Aorta (tissue), 5 donors: ENCODE results near the gene ANAPC16. TPM values are rescaled to one million over a fixed set of nuclear protein-coding genes. Genes with fewer than 3 reads are reported as not detected.
A peak's percentile ranks its signal among the peaks of the same experiment; 100 is the strongest.
"Not testable (repeated sequence)": the region's sequence is repeated elsewhere in the genome, so short reads cannot be mapped to it uniquely, and the experiment has no call there.

Source experiments
- ATAC-seq: fragments of 200-7000 bp; cut with Tn5 transposase; one replicate; pipeline ENCODE4 v1.9.1; 2022; ENCODE audit warnings: moderate library complexity; ENCODE audit not compliant: low FRiP score
- DNase-seq, 2 donors: peaks; one replicate each; pipeline ENCODE4 v3.0.0-alpha.2; 2020
- H3K27ac ChIP-seq, 2 donors: one replicate each; pipeline ENCODE4 v1.5.1; 2013; ENCODE audit warnings: low read length in 2 of 2, mild to moderate bottlenecking in 2 of 2, moderate library complexity in 2 of 2, control low read depth in 1 of 2, inconsistent platforms in 1 of 2, low read depth in 1 of 2
- H3K27me3 ChIP-seq, 2 donors: one replicate each; pipeline ENCODE4 v1.6.1; 2013; ENCODE audit warnings: control low read depth in 1 of 2, low read length in 1 of 2, mild to moderate bottlenecking in 1 of 2, moderate library complexity in 1 of 2; ENCODE audit not compliant: insufficient read depth in 2 of 2, control insufficient read depth in 1 of 2
- H3K36me3 ChIP-seq, 2 donors: one replicate each; pipeline ENCODE4 v1.6.1; 2013; ENCODE audit warnings: control low read depth in 1 of 2, low read length in 1 of 2, mild to moderate bottlenecking in 1 of 2; ENCODE audit not compliant: insufficient read depth in 2 of 2, control insufficient read depth in 1 of 2
- H3K4me1 ChIP-seq, 2 donors: one replicate each; pipeline ENCODE4 v1.6.1; 2013; ENCODE audit warnings: low read length in 2 of 2, control low read depth in 1 of 2, mild to moderate bottlenecking in 1 of 2, moderate library complexity in 1 of 2; ENCODE audit not compliant: insufficient read depth in 2 of 2, control insufficient read depth in 1 of 2
- H3K4me3 ChIP-seq, 2 donors: one replicate each; pipeline ENCODE4 v1.5.1; 2013; ENCODE audit warnings: low read length in 2 of 2, control low read depth in 1 of 2, mild to moderate bottlenecking in 1 of 2
- H3K9me3 ChIP-seq: one replicate; pipeline ENCODE4 v1.6.1; 2013; ENCODE audit warnings: mild to moderate bottlenecking, low read length; ENCODE audit not compliant: control insufficient read depth
- WGBS, 2 donors: extraction: QIAGEN DNeasy Blood & Tissue Kit; methylation state at CpG; one replicate each; pipeline ENCODE4 v1.1.7; 2013; 5-methylcytosine and 5-hydroxymethylcytosine counted together
- intact Hi-C, 2 donors: fragments of 100-400 bp; cut with DNase I; formaldehyde crosslinking; loops; one replicate each; pipeline versions ENCODE4 v1.14.2 to v1.15.0; 2022
- polyA plus RNA-seq, 2 donors: library from polyadenylated mRNA; stranded (reverse); fragments of 200-250 nt; gene quantifications; one replicate each; pipeline ENCODE4 v1.2.3, GENCODE V29; 2013
- total RNA-seq, 2 donors: library from RNA; stranded (reverse); fragmentation: NEBNext Ultra II Directional; extraction: Animal tissue kit (Norgen Biotek cat#: 25700); gene quantifications; one replicate each; pipeline ENCODE4 v1.2.1, GENCODE V29; 2021
- donor health status: healthy with polysubstance abuse.
- donor health status: Bipolar disorder and iron deficiency.
- donor health status: DM: no; HTN: no; CAD: no.
- donor health status: DM: no; HTN: no; CAD: no.
- donor health status: DM: yes; HTN: yes; CAD: no.

Gene ANAPC16
- total and polyA plus RNA-seq, 4 donors: 70.7 to 281 (median 120) TPM

DNA sequence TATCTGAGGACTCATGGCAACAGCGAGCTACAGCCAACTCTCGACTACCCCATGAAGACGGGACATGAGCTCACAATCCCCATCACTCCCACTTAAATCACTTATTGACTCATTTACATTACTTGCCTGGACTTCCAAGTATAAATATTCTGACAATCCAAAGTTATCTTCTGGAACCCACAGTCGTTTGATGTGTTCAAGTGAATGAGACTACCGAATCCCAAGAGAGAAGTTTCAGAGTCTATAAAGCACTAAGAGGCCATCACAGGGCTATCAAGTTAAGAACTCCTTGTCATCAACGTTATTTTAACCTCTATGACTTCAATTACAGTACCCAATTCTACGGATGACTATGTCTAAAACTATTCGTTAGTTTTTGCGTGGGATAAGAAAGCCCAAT, 11.5 kb upstream of the ANAPC16 start:
- Histone ChIP-seq H3K9me3 (no peaks in the 10 kb centered on the region), H3K4me3 (no peak overlapping the region), H3K36me3 (no peaks in the 10 kb centered on the region), H3K27me3 (no peaks in the 10 kb centered on the region), H3K27ac (no peak overlapping the region), H3K4me1 (no peaks in the 10 kb centered on the region)
- intact Hi-C loops: no loop called here
- 77% methylated on average over 9 of the region's 9 CpGs for WGBS, 2 donors
- no peak for DNase-seq
- no peak for ATAC-seq

DNA sequence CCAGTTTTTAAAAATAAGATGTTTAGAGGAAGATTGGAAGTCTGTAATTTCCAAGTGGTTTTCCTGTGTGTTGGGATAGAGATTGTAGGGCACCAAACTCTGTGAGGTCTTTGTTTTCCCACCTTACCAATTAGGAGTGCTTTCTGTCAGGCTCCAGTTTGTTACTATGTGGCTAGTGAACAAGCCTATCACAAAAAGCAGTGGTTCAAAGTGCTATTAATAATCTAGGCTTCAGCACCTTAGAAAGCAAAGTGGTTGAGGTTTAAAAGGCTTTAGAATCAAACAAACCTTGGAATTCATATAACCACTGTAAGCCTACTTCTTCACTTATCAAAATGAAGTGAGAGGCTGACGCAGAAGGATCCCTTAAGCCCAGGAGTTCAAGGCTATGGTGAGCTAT, 11.1 kb upstream of the ANAPC16 start:
- H3K9me3 ChIP-seq: no peaks in the 10 kb centered on the region
- no peaks in the 10 kb centered on the region for H3K36me3 ChIP-seq
- ATAC-seq (no peak), DNase-seq (no peak)
- no peak overlapping the region for H3K27ac ChIP-seq
- H3K27me3 ChIP-seq: no peaks in the 10 kb centered on the region
- WGBS, 2 donors: 91 to 97% methylated on average over 1 of the region's 1 CpG
- H3K4me1 ChIP-seq: no peaks in the 10 kb centered on the region
- intact Hi-C loops: no loop called here
- H3K4me3 ChIP-seq: no peak overlapping the region

DNA sequence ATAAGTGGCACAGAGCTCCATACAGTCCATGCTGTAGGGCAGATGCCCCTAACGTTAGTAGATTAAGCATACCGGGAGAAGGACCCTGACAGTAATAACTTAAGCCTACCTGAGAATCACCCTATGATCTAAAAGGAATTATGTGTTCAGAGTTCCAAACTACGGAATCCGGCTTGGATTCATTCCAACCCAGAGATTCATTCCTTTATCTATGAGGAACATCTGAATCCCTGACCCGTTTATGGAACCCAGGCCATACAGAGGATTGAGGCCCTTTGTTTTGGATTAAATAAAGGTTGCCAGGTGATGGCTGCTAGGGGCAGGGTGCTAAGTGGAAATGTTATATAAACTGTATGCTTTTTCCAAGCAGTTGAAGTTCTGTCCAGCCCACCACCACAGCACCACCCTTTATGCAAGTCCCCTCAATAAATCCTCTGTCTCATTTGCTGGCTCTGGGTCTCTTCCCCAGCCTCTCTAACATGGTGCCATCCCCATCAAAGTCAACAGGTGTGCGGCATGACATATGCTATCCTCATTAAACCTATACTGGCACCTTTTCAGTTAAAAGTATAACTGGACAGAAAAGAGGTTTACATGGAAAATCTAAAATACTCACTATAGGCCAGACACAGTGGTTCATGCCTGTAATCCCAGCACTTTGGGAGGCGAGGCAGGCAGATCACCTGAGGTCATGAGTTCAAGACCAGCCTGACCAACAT, 9.1 kb upstream of the ANAPC16 start:
- Histone ChIP-seq H3K27ac (no peak overlapping the region), H3K36me3 (no peaks in the 10 kb centered on the region), H3K4me1 (no peaks in the 10 kb centered on the region), H3K27me3 (no peaks in the 10 kb centered on the region), H3K9me3 (no peaks in the 10 kb centered on the region), H3K4me3 (no peak overlapping the region)
- intact Hi-C loops: no loop called here
- 90 to 91% methylated on average over 7 of the region's 7 CpGs for WGBS, 2 donors
- no peak for DNase-seq
- ATAC-seq: no peak

DNA sequence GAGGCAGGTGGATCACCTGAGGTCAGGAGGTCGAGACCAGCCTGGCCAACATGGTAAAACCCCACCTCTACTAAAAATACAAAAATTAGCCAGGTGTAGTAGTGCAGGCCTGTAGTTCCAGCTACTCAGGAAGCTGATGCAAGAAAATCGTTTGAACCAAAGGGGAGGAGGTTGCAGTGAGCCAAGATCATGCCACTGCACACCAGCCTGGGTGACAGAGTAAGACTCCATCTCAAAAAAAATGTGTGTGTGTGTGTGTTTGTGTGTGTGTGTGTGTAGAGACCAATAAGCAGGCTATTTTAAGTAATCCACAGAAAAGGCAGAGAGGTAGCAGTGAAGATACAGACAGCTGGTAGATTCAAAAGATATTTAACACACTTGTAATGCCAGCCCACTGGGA, 7.3 kb upstream of the ANAPC16 start:
- WGBS, 2 donors: 63 to 67% methylated on average over 2 of the region's 2 CpGs
- DNase-seq, H3K36me3 ChIP-seq, ATAC-seq, intact Hi-C loops, H3K9me3 ChIP-seq, H3K27me3 ChIP-seq, H3K27ac ChIP-seq, H3K4me1 ChIP-seq, H3K4me3 ChIP-seq: not testable (repeated sequence)

DNA sequence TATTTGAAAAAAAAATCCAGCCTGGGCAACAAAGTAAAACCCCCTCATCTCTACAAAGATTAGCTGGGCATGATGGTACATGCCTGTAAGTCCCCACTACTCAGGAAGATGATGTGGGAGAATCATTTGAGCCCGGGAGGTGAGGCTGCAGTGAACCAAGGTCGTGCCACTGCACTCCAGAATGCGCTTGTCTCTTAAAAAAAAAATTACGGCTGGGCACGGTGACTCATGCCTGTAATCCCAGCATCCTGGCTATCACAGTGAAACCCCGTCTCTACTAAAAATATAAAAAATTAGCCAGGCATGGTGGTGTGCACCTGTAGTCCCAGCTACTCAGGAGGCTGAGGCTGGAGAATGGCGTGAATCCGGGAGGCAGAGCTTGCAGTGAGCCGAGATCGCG, 4.4 kb upstream of the ANAPC16 start:
- not testable (repeated sequence) for DNase-seq, ATAC-seq, H3K36me3 ChIP-seq

DNA sequence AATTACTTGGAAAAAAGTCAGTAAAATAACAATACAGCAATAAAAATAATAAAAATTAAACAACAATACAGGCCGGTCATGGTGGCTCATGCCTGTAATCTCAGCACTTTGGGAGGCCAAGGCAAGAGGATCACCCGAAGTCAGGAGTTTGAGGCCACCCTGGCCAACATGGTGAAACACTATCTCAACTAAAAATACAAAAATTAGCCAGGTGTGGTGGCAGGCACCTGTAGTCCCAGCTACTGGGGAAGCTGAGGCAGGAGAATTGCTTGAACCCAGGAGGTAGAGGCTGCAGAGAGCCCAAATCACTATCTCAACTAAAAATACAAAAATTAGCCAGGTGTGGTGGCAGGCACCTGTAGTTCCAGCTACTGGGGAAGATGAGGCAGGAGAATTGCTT, 4.0 kb upstream of the ANAPC16 start:
- H3K4me3 ChIP-seq, H3K36me3 ChIP-seq, DNase-seq, ATAC-seq, H3K9me3 ChIP-seq, H3K27ac ChIP-seq, intact Hi-C loops, H3K4me1 ChIP-seq, H3K27me3 ChIP-seq: not testable (repeated sequence)
- WGBS, 2 donors: 94 to 97% methylated on average over 2 of the region's 2 CpGs

More for the DNA sequence above, 4.4 kb upstream of the ANAPC16 start:
- H3K27me3 ChIP-seq, H3K4me3 ChIP-seq, H3K9me3 ChIP-seq, H3K27ac ChIP-seq, H3K4me1 ChIP-seq, intact Hi-C loops: not testable (repeated sequence)
- WGBS, 2 donors: 91 to 93% methylated on average over 11 of the region's 11 CpGs

DNA sequence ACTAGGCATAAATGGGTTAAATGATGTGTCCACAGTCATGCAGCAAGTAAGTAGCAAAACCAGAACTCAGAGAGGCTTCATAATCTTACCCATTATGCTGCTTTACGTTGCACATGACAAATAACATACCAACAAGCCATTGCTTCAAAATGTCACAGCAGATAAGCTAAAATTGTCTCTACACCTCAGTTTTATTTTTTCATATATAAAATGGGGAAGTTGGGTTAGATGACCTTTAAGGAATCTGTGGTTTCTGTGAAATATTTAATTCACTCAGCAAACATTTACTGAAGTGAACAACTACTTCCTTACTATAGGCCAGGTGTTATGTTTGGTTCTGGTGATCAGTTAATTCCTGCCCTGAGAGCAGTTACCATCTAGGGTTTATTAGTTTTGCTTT, 2.5 kb downstream of the ANAPC16 start:
- Histone ChIP-seq H3K27ac (peak overlapping the region in 1 of 2 donors; percentile 76), H3K4me3 (peak overlapping the region in 1 of 2 donors; percentile 24), H3K4me1 (peaks cover 0 to 3% of the 10 kb centered on the region in 2 donors), H3K36me3 (peaks cover 0 to 2% of the 10 kb centered on the region in 2 donors), H3K27me3 (no peaks in the 10 kb centered on the region), H3K9me3 (no peaks in the 10 kb centered on the region)
- ATAC-seq: no peak
- intact Hi-C loops: loop anchor here (5.0 kb wide), 2 partner anchors 54 to 119 kb away; partner anchors contain the start of gene DDIT4 (in 1 of the 2)
- no peak for DNase-seq
- WGBS, 2 donors: 21 to 32% methylated on average over 1 of the region's 1 CpG

DNA sequence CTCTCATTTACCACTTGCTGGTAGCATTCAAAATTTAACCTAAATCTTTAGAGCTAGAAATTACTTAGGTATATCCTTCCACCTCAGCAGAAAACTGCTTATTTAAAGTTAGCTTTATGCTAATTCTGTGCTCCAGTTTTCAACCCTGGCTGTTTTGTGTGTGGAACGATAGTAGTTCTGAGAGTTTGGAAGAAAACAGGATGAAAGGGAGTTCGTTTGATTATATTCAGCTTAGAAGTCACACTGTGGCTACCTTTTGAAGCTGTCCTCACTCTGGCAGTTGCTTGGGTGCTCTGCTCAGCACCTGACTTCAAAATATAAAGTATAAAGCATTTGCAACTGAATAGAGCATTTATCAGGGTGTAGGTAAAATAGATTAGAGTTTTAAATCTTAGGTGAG, 2.9 kb downstream of the ANAPC16 start:
- Histone ChIP-seq H3K4me3 (no peak overlapping the region), H3K4me1 (peaks cover 0 to 3% of the 10 kb centered on the region in 2 donors)
- no peak for ATAC-seq

DNA sequence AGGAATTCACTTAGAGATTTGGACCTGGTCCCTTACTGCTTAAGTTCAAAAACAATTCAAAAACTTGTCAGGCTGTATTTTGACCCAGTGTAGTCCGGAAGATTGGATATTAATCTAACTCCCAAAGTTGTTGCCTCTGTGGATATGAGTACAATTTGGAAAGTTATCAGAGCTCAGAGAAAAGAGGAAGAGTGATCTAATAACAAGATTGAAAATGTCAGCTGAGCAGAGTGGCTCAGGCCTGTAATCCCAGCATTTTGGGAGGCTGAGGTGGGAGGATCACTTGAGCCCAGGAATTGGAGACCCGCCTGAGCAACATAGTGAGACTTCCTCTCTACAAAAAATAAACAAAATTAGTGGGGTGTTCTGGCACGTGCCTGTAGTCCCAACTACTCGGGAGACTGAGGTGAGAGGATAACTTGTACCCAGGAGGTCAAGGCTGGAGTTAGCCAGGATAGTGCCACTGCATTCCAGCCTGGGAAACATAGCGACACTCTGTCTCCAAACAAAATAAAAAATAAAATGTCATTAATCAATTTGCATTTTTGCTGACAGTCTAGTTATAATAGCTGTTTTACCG, 3.5 kb downstream of the ANAPC16 start:
- Histone ChIP-seq H3K4me1 (peaks cover 0 to 3% of the 10 kb centered on the region in 2 donors), H3K27me3 (no peaks in the 10 kb centered on the region), H3K4me3 (no peak overlapping the region), H3K36me3 (peaks cover 0 to 2% of the 10 kb centered on the region in 2 donors), H3K27ac (peak overlapping the region; percentile 37 to 76), H3K9me3 (no peaks in the 10 kb centered on the region)
- WGBS, 2 donors: 19 to 27% methylated on average over 6 of the region's 6 CpGs
- intact Hi-C loops: loop anchor here (5.0 kb wide), 2 partner anchors 53 to 118 kb away; partner anchors contain the start of gene DDIT4 (in 1 of the 2)
- DNase-seq (no peak), ATAC-seq (no peak)

More for the DNA sequence above, 2.9 kb downstream of the ANAPC16 start:
- peaks cover 0 to 2% of the 10 kb centered on the region in 2 donors for H3K36me3 ChIP-seq
- 5 to 16% methylated on average over 2 of the region's 2 CpGs for WGBS, 2 donors
- H3K9me3 ChIP-seq: no peaks in the 10 kb centered on the region
- DNase-seq: no peak
- no peaks in the 10 kb centered on the region for H3K27me3 ChIP-seq
- intact Hi-C loops: loop anchor here (5.0 kb wide), 2 partner anchors 54 to 119 kb away; partner anchors contain the start of gene DDIT4 (in 1 of the 2)
- peak overlapping the region in 1 of 2 donors; percentile 76 for H3K27ac ChIP-seq
